Suprapubic skin (tissue), 4 donors: ENCODE results near the gene SAA2. TPM values are rescaled to one million over a fixed set of nuclear protein-coding genes. Genes with fewer than 3 reads are reported as not detected.

Experiments used
- DNase-seq, 2 donors: peaks; one replicate each; pipeline ENCODE4 v3.0.0-alpha.2; 2019; ENCODE audit warnings: low spot score in 2 of 2
- H3K27ac ChIP-seq: fragments of 200-600 bp; sonication (generic); one replicate; pipeline ENCODE4 v1.5.1; 2019
- H3K27me3 ChIP-seq: fragments of 200-600 bp; sonication (generic); one replicate; pipeline ENCODE4 v1.5.1; 2019
- H3K36me3 ChIP-seq: fragments of 200-600 bp; sonication (generic); one replicate; pipeline ENCODE4 v1.5.1; 2019
- H3K4me1 ChIP-seq: fragments of 200-600 bp; sonication (generic); one replicate; pipeline ENCODE4 v1.5.1; 2019
- H3K4me3 ChIP-seq: fragments of 200-600 bp; sonication (generic); one replicate; pipeline ENCODE4 v1.5.1; 2019; ENCODE audit warnings: mild to moderate bottlenecking
- H3K9me3 ChIP-seq: fragments of 200-600 bp; sonication (generic); one replicate; pipeline ENCODE4 v1.5.1; 2019
- EP300 ChIP-seq: sonication (generic); formaldehyde crosslinking; IDR thresholded peaks from one replicate; pipeline ENCODE4 v1.6.1; 2017; ENCODE audit warnings: antibody characterized with exemption
- POLR2A ChIP-seq, 2 donors: fragments of 450-650 bp; IDR thresholded peaks; one replicate each; pipeline ENCODE4 v1.6.1; 2017; ENCODE audit warnings: antibody characterized with exemption in 2 of 2, mild to moderate bottlenecking in 2 of 2, moderate library complexity in 2 of 2
- POLR2AphosphoS5 ChIP-seq, 3 donors: sonication (generic); formaldehyde crosslinking; IDR thresholded peaks; one replicate each; pipeline ENCODE4 v1.6.1; 2017; ENCODE audit warnings: antibody characterized with exemption in 3 of 3
- WGBS: methylation state at CpG from one replicate; pipeline ENCODE4 v1.1.5; 2018; 5-methylcytosine and 5-hydroxymethylcytosine counted together
- total RNA-seq, 4 donors: library from RNA; depleted of rRNA; stranded (reverse); fragments of >200 nt; gene quantifications; one replicate each; pipeline ENCODE4 v1.1.0, GENCODE V29; 2016
- TF ChIP-seq, protein P1 (sequence below), 2 donors: fragments of 200-600 bp in 1 of 2; fragments of 450-650 bp in 1 of 2; sonication (generic) in 1 of 2; IDR thresholded peaks; one replicate each; pipeline ENCODE4 v1.5.1; 2016 to 2019; ENCODE audit warnings: antibody characterized with exemption in 2 of 2, mild to moderate bottlenecking in 1 of 2, moderate library complexity in 1 of 2

Gene SAA2
- 10 to 100 TPM in 3 of 4 donors, not detected in 1; 15.0 to 30.4 (median 16.2) TPM for total RNA-seq

DNA sequence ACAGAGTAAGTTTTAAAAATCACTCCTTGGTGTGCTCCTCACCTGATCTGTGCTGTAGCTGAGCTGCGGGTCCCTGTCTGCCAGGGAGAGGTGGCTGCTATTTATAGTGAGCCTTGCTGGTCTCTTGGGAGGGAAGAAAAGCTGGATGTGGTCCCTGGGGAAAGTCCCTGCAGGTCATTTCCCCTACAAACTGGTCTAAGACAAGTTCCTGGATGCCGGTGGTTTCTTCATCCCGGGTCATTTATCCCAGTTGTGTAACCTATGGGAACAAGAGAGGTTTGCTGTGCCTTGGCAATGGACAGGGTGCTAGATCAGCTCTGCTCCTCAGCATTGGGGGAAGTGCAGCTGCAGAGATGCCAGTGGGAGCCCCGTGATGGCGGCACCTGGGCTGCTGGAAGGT lies at the start of gene SAA2:
Gene SAA2 (minus strand): TSS at position 108 of the 400 bp plus-strand sequence. CDS start 657 bp downstream, outside the sequence.
- WGBS = 58% methylated on average over 4 of the region's 5 CpGs
- DNase-seq = no peak

DNA sequence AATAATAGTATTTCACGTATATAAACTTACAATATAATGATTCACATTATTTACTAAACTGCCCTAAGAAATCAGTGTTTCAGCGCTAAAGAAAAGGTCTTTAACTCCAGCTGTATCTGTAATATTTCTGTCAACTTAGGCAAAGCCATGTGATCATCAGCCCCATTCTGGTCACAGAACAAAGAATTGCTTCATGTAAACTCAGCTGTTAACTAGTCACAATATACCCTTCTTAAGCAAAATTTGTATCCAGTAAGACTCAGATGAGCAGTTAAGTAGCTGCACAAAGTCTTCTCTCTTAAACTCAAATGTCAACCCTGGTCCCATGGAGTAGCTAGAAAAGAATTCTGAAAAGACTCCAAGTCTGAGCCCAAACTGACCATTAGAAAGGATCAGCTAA lies 46.8 kb upstream of the SAA2 start:
- no peaks in the 10 kb centered on the region for H3K4me1 ChIP-seq
- DNase-seq = no peak
- peaks cover 92% of the 10 kb centered on the region for H3K36me3 ChIP-seq
- no peak overlapping the region for H3K4me3 ChIP-seq
- H3K27me3 ChIP-seq = no peaks in the 10 kb centered on the region
- WGBS = 95% methylated on average over 2 of the region's 2 CpGs
- no peaks in the 10 kb centered on the region for H3K9me3 ChIP-seq
- no peak overlapping the region for H3K27ac ChIP-seq
- no peak for TF ChIP-seq POLR2A (IDR thresholded peaks at IDR 0.05)
- TF ChIP-seq POLR2AphosphoS5 (IDR thresholded peaks at IDR 0.05) = no peak
- TF ChIP-seq, protein P1, sequence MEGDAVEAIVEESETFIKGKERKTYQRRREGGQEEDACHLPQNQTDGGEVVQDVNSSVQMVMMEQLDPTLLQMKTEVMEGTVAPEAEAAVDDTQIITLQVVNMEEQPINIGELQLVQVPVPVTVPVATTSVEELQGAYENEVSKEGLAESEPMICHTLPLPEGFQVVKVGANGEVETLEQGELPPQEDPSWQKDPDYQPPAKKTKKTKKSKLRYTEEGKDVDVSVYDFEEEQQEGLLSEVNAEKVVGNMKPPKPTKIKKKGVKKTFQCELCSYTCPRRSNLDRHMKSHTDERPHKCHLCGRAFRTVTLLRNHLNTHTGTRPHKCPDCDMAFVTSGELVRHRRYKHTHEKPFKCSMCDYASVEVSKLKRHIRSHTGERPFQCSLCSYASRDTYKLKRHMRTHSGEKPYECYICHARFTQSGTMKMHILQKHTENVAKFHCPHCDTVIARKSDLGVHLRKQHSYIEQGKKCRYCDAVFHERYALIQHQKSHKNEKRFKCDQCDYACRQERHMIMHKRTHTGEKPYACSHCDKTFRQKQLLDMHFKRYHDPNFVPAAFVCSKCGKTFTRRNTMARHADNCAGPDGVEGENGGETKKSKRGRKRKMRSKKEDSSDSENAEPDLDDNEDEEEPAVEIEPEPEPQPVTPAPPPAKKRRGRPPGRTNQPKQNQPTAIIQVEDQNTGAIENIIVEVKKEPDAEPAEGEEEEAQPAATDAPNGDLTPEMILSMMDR (IDR thresholded peaks at IDR 0.05) = no peak
- TF ChIP-seq EP300 = no peak

More for the DNA sequence above, at the start of gene SAA2:
- H3K27ac ChIP-seq = no peak within 1 kb of the TSS
- no peaks in the 10 kb centered on the region for H3K36me3 ChIP-seq
- TF ChIP-seq POLR2A (IDR thresholded peaks at IDR 0.05) = no peak
- TF ChIP-seq EP300 = no peak
- TF ChIP-seq, protein P1 (IDR thresholded peaks at IDR 0.05) = no peak
- H3K4me1 ChIP-seq = peaks cover 2% of the 10 kb centered on the region
- H3K27me3 ChIP-seq = no peaks in the 10 kb centered on the region
- H3K9me3 ChIP-seq = no peaks in the 10 kb centered on the region
- no peak within 1 kb of the TSS for H3K4me3 ChIP-seq

DNA sequence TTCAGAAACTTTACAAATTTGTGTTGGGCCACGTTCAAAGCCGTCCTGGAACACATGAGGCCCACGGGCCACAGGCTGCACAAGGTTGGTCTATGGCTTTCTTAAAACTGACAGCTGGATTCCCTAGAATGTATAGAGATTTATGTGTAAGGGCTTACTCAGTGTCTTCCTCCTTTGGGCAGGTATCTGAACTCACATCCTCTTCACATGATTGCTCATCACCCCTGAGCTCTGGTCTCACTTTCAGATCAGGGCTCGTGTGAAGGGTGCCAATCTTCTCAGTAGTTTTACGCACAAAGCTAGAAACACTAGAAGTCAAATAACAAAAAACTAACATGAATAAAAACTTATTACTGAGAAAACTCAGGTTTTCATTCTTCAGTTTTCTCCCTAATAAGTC lies 46.4 kb upstream of the SAA2 start:
- no peak overlapping the region for H3K27ac ChIP-seq
- H3K36me3 ChIP-seq = peaks cover 92% of the 10 kb centered on the region
- no peaks in the 10 kb centered on the region for H3K9me3 ChIP-seq
- DNase-seq = no peak
- TF ChIP-seq POLR2A (IDR thresholded peaks at IDR 0.05) (no peak), POLR2AphosphoS5 (IDR thresholded peaks at IDR 0.05) (no peak)
- TF ChIP-seq, protein P1 (IDR thresholded peaks at IDR 0.05) = no peak
- WGBS = 91% methylated on average over 5 of the region's 5 CpGs
- H3K4me3 ChIP-seq = no peak overlapping the region
- no peaks in the 10 kb centered on the region for H3K4me1 ChIP-seq
- H3K27me3 ChIP-seq = no peaks in the 10 kb centered on the region

DNA sequence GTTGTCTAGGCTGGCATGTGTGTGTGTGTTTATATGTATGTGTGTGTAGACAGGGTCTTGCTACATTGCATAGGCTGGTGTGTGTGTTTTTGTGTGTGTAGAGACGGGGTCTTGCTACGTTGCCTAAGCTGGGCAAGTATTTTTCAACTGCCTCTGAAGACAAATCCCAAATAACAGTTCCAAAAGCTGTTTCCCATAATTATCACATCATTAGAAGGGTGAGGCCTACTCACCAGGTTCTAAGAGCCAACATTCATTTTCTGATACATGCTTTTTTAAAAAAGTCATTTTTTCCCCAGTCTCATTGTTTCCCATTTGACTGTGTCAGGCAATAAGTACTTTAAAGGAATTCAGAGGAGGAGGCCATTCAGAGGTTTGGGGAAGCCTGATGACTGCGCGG lies 40.4 kb upstream of the SAA2 start:
- H3K27me3 ChIP-seq = no peaks in the 10 kb centered on the region
- no peak overlapping the region for H3K27ac ChIP-seq
- 96% methylated on average over 4 of the region's 4 CpGs for WGBS
- TF ChIP-seq EP300 = no peak
- no peak for TF ChIP-seq POLR2AphosphoS5 (IDR thresholded peaks at IDR 0.05)
- TF ChIP-seq POLR2A (IDR thresholded peaks at IDR 0.05) = no peak
- TF ChIP-seq, protein P1 (IDR thresholded peaks at IDR 0.05) = no peak
- H3K4me1 ChIP-seq = no peaks in the 10 kb centered on the region
- H3K4me3 ChIP-seq = no peak overlapping the region
- no peak for DNase-seq
- H3K9me3 ChIP-seq = no peaks in the 10 kb centered on the region
- peaks cover 76% of the 10 kb centered on the region for H3K36me3 ChIP-seq

DNA sequence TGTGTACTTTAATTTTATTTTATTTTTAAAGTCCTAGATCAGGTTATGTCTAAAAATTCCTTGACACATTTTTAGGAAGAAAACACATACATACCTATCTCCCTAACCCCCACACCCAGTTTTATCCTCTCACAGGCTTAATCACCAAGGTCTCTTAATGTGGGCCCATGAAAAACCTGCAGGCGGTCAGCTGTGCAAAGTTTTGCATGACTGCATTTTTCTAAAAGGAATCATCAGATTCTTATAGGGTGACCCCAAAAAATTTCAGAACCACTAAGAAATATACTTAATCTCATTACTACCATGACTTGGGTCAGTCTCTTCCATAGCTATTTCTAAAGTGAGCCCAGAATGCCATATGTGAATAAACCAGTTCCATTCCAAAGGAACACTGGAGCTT lies 37.4 kb upstream of the SAA2 start:
- DNase-seq = no peak
- Histone ChIP-seq H3K36me3 (peaks cover 66% of the 10 kb centered on the region), H3K4me1 (no peaks in the 10 kb centered on the region), H3K27me3 (no peaks in the 10 kb centered on the region), H3K4me3 (no peak overlapping the region), H3K9me3 (no peaks in the 10 kb centered on the region), H3K27ac (no peak overlapping the region)
- TF ChIP-seq, protein P1 (IDR thresholded peaks at IDR 0.05) = no peak
- TF ChIP-seq POLR2A (IDR thresholded peaks at IDR 0.05) = no peak
- TF ChIP-seq EP300 = no peak
- TF ChIP-seq POLR2AphosphoS5 (IDR thresholded peaks at IDR 0.05) = no peak
- 96% methylated on average over 1 of the region's 1 CpG for WGBS
